Panc1 (cell line): ENCODE results near the gene BNIP3. TPM values are rescaled to one million over a fixed set of nuclear protein-coding genes. Genes with fewer than 3 reads are reported as not detected.

ENCODE experiments used
- ATAC-seq: fragments of 200-7000 bp; cut with Tn5 transposase; 2 replicates; pipeline ENCODE4 v1.9.1; 2020; ENCODE audit warnings: mild to moderate bottlenecking, moderate library complexity
- BruUV-seq: library from RNA; stranded (reverse); fragments of 400-500 nt; replicated peaks from 2 replicates; lab custom pipeline; 2021; lab: Mats Ljungman, UMichigan
- CTCF ChIA-PET: fragments of 300-600 bp; sonication (Branson Sonifier 250); formaldehyde crosslinking; loops from one replicate; lab custom pipeline; 2022; ENCODE audit warnings: antibody characterized with exemption; lab: Charles Lee
- POLR2A ChIA-PET: fragments of 300-600 bp; sonication (Branson Sonifier 250); formaldehyde crosslinking; loops from one replicate; lab custom pipeline; 2022; ENCODE audit warnings: antibody characterized with exemption; lab: Charles Lee
- DNase-seq: peaks from one replicate; pipeline ENCODE4 v3.0.0-alpha.2; 2010; ENCODE audit warnings: low read depth, low spot score
- H3K27ac ChIP-seq: 2 replicates; pipeline ENCODE4 v1.5.1; 2011; ENCODE audit warnings: mild to moderate bottlenecking, low read length, inconsistent platforms
- H3K27me3 ChIP-seq: fragments of 200-500 bp; sonication (Bioruptor generic); 2 replicates; pipeline ENCODE4 v1.6.0; 2014; ENCODE audit warnings: low read length, inconsistent platforms; ENCODE audit not compliant: control insufficient read depth, insufficient read depth
- H3K36me3 ChIP-seq: fragments of 200-500 bp; sonication (Bioruptor generic); 2 replicates; pipeline ENCODE4 v1.5.1; 2014; ENCODE audit warnings: inconsistent platforms, mild to moderate bottlenecking, low read length, moderate library complexity; ENCODE audit not compliant: control insufficient read depth, insufficient read depth
- H3K4me1 ChIP-seq: 2 replicates; pipeline ENCODE4 v1.5.1; 2011; ENCODE audit warnings: inconsistent platforms, mild to moderate bottlenecking, low read length, moderate library complexity; ENCODE audit not compliant: control insufficient read depth, insufficient read depth
- H3K4me3 ChIP-seq, 2 experiments: 2 replicates each; pipeline ENCODE4 v1.5.1; 2011 to 2012; ENCODE audit warnings: low read depth in 2 of 2, low read length in 2 of 2, mild to moderate bottlenecking in 2 of 2, inconsistent platforms in 1 of 2, moderate library complexity in 1 of 2
- H3K9me3 ChIP-seq: fragments of 200-500 bp; sonication (Bioruptor generic); 2 replicates; pipeline ENCODE4 v1.5.1; 2014; ENCODE audit warnings: low read depth, mild to moderate bottlenecking, inconsistent platforms, low read length, moderate library complexity; ENCODE audit not compliant: control insufficient read depth, insufficient read depth
- CTCF ChIP-seq: fragments of 450-650 bp; IDR thresholded peaks from 2 replicates; pipeline ENCODE4 v1.5.1; 2017; ENCODE audit warnings: mild to moderate bottlenecking
- POLR2AphosphoS5 ChIP-seq: IDR thresholded peaks from 2 replicates; pipeline ENCODE4 v1.6.1; 2012; ENCODE audit warnings: mild to moderate bottlenecking, low read depth, low read length, moderate library complexity
- REST ChIP-seq, 2 experiments: IDR thresholded peaks; 2 replicates each; pipeline ENCODE4 v1.6.1; 2011 to 2012; ENCODE audit warnings: low read depth in 2 of 2, control low read depth in 1 of 2, low read length in 1 of 2, mild to moderate bottlenecking in 1 of 2, moderate library complexity in 1 of 2; ENCODE audit not compliant: insufficient read depth in 1 of 2
- SIN3A ChIP-seq: IDR thresholded peaks from 2 replicates; pipeline ENCODE4 v1.6.1; 2012; ENCODE audit warnings: low read depth, mild to moderate bottlenecking, low read length, moderate library complexity, borderline replicate concordance; ENCODE audit not compliant: insufficient read depth
- TCF7L2 ChIP-seq: IDR thresholded peaks from 2 replicates; pipeline ENCODE4 v1.6.1; 2011; ENCODE audit warnings: mild to moderate bottlenecking, low read depth, low read length, inconsistent platforms
- in situ Hi-C: cut with HindIII; loops from 2 replicates; pipeline ENCODE4 v1.10.0; 2016; ENCODE audit warnings: low sequenced_read_pairs, low pct_unique_long_range_greater_than_20kb
- intact Hi-C: fragments of 100-400 bp; cut with micrococcal nuclease; formaldehyde crosslinking; loops from one replicate; pipeline ENCODE4 v1.10.0; 2022; ENCODE audit not compliant: unreplicated experiment
- total RNA-seq: library from RNA; stranded (reverse); gene quantifications from one replicate; pipeline ENCODE4 v1.2.1, GENCODE V29; 2021; ENCODE audit not compliant: unreplicated experiment

Gene BNIP3
- total RNA-seq, 1 experiment from 2014 or later: 67.8 TPM

- POLR2A ChIA-PET: interaction anchor here (0.5 kb wide), 1 partner anchor 14 kb away, joined by 3 read pairs; no protein-coding TSS in a partner anchor
- no peaks in the 10 kb centered on the region for H3K27me3 ChIP-seq
Measured at GRCh38 chr10:131949041-131949862, 32.5 kb downstream of the BNIP3 start.

GRCh38 chr10:131948501-131948900 lies 33.2 kb downstream of the BNIP3 start:
- no peak overlapping the region for H3K27ac ChIP-seq
- ATAC-seq (no peak), DNase-seq (no peak)
- intact Hi-C loops (no loop called here), in situ Hi-C loops (no loop called here)
- ChIA-PET CTCF (interaction anchor here (0.6 kb wide), 1 partner anchor 132 kb away, joined by 5 read pairs; no protein-coding TSS in a partner anchor), POLR2A (interaction anchor here (0.5 kb wide), 1 partner anchor 13 kb away, joined by 3 read pairs; no protein-coding TSS in a partner anchor)
- no peak overlapping the region for H3K4me3 ChIP-seq
- TF ChIP-seq CTCF (no peak), REST (IDR thresholded peaks at IDR 0.05; ENCODE audit: insufficient read depth in 1 of 2, low read depth in 2 of 2, low read length in 1 of 2) (no peak), TCF7L2 (no peak), SIN3A (no peak), POLR2AphosphoS5 (no peak)
- no TSS peak for BruUV-seq
- H3K36me3 ChIP-seq: peaks cover 24% of the 10 kb centered on the region
- no peaks in the 10 kb centered on the region for H3K9me3 ChIP-seq
- H3K27me3 ChIP-seq: no peaks in the 10 kb centered on the region
- H3K4me1 ChIP-seq: peaks cover 19% of the 10 kb centered on the region

More at GRCh38 chr10:131949041-131949862, 32.5 kb downstream of the BNIP3 start:
- CTCF ChIA-PET: interaction anchor here (0.6 kb wide), 1 partner anchor 133 kb away, joined by 5 read pairs; no protein-coding TSS in a partner anchor
- Histone ChIP-seq H3K4me1 (peaks cover 19% of the 10 kb centered on the region), H3K36me3 (peaks cover 18% of the 10 kb centered on the region), H3K4me3 (no peak overlapping the region), H3K9me3 (no peaks in the 10 kb centered on the region), H3K27ac (no peak overlapping the region)
- ATAC-seq (no peak), DNase-seq (no peak)
- no TSS peak for BruUV-seq
- intact Hi-C loops (no loop called here), in situ Hi-C loops (no loop called here)
- TF ChIP-seq REST (IDR thresholded peaks at IDR 0.05; ENCODE audit: insufficient read depth in 1 of 2, low read depth in 2 of 2, low read length in 1 of 2) (no peak), POLR2AphosphoS5 (no peak), TCF7L2 (no peak)
